Measurements from ENCODE around the gene EEIG2. TPM values are rescaled to one million over a fixed set of nuclear protein-coding genes. Genes with fewer than 3 reads are reported as not detected.
A peak's percentile ranks its signal among the peaks of the same experiment; 100 is the strongest.

Gene EEIG2
- total RNA-seq, 1 donor from 2014 or later = 6.1 TPM

- DNase-seq (ENCODE audit: low read depth) = no peak
- peak overlapping the region; percentile 61 for H3K4me3 ChIP-seq (ENCODE audit: low read depth, low read length)
- TF ChIP-seq CTCF (conservative IDR thresholded peaks at IDR 0.05; ENCODE audit: low read depth, low read length) = no peak
Observed at GRCh38 chr1:108560189-108560873, 431 bp downstream of the EEIG2 start.

DNA sequence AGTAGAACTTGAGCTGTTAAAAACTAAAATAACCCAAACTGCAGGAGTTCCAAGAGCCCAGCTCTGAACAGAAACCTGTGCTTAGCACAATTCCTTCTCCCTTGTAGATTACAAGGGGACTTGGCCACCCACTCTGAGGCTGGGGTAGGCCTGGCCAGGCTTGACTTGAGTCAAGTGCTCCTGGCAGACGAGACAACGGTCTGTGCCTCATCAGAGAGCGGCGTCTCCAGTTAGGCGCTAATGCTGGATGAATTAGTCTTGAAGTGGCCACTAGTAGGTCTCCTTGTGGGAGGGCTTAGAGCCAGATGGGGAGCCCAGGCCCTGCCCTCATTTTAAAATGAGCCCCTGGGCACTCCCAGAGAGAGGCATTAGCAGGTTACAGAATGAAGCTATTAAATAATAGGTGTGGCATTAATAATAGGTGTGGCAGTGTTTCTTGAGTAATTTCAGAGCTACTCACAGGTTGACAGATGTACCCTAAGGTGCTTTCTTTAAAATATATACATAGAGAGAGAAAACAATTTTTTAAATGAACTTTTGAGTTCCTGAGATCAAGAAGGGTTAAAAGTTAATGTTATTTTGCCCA is 1.1 kb downstream of the EEIG2 start:
- DNase-seq (ENCODE audit: low read depth) = no peak
- peak overlapping the region; percentile 61 for H3K4me3 ChIP-seq (ENCODE audit: low read depth, low read length)

DNA sequence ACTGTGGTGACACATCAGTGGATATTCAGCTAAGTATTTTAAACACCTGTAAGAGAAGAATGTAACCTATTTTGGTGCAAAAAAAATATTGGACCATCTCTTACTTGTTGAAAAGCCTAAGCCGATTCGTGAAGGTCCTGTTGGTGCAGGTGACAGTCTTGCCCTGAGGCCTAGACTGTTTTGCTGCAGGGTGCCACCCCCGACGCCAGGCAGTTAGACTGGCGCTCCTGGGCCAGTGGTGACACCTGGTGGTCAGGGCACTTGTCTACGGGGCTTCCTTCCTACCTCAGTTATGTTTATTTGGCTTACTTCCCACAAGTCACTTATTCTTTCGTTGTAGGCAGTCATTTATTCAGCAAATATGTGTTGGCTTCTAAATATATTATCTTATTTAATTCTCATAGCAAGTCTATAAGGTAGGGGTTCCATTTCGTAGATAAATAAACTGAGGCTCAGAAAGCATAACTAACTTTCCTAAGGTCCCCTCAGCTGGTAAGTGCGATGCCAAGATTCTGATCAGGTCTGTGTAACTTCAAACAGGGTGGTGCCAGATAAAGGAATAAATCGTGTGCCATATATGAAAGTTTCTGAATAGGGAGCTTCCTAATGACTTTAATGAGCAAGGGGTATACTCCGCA is 1.9 kb downstream of the EEIG2 start:
- H3K4me3 ChIP-seq (ENCODE audit: low read depth, low read length) = no peak overlapping the region
- peak; percentile 90 for TF ChIP-seq CTCF (conservative IDR thresholded peaks at IDR 0.05; ENCODE audit: low read depth, low read length)
- DNase-seq (ENCODE audit: low read depth) = peak; percentile 25

More for the DNA sequence above, 1.1 kb downstream of the EEIG2 start:
- TF ChIP-seq CTCF (conservative IDR thresholded peaks at IDR 0.05; ENCODE audit: low read depth, low read length) = no peak

DNA sequence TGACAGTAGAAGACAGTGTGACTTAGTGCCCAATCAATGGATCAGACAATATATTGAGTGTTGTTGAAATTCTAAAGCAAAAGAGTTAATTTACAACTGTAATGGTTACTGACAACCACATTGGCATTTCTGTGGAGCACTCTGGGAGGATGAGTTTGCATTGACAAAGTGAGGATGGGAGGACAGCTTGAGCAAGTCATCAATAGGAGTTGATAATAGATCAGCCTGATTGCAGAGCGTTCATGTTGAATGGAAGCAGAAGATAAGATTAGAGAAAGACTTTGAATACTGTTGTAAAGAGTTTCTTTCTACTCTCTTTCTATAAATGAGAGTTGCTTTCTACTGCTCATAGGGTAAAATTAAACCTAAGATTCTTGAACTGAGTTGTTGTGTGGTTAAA is 3.9 kb downstream of the EEIG2 start:
- no peak overlapping the region for H3K4me3 ChIP-seq (ENCODE audit: low read depth, low read length)
- no peak for DNase-seq (ENCODE audit: low read depth)
- no peak for TF ChIP-seq CTCF (conservative IDR thresholded peaks at IDR 0.05; ENCODE audit: low read depth, low read length)

DNA sequence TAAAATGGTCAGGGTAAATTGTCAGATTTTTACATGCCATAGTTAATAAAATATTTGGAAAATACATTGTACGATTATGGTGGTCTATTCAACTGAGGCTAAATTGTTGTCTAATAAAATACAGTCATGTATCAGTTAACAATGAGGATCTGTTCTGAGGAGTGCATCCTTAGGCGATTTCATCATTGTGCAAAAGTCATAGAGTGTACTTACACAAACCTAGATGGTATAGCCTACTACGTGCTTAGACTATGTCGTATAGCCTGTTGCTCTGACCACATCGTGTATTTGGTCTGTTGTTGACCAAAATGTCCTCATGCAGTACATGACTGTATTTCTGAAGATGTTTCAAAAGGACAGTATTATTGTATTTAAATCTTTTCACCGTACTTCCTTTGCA is 5.2 kb downstream of the EEIG2 start:
- DNase-seq (ENCODE audit: low read depth) = no peak

DNA sequence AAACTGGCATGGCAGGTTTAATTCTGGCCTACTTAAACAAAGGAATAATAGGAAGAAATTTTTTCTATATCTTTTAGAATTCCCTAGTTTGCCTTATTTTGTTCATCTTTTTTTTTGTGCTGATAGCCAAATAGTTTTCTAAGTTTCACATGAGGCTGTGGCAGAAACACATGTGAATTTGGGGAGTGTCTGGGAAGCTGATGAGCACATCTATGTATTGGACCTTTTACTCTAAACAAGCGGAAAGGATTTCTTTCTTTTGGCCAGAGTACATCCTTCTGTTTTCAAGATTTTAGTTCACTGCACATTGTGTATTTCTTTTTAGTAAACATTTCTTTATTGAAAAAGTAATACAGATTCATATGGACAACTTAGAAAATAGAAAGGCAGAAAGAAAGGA is 5.6 kb downstream of the EEIG2 start:
- no peak for DNase-seq (ENCODE audit: low read depth)
- TF ChIP-seq CTCF (conservative IDR thresholded peaks at IDR 0.05; ENCODE audit: low read depth, low read length) = no peak

More for the DNA sequence above, 5.2 kb downstream of the EEIG2 start:
- no peak for TF ChIP-seq CTCF (conservative IDR thresholded peaks at IDR 0.05; ENCODE audit: low read depth, low read length)
- H3K4me3 ChIP-seq (ENCODE audit: low read depth, low read length) = no peak overlapping the region

More for the DNA sequence above, 5.6 kb downstream of the EEIG2 start:
- H3K4me3 ChIP-seq (ENCODE audit: low read depth, low read length) = no peak overlapping the region
